ENCODE measurements around the gene MDC1.

The MDC1 gene

GRCh38 chr6:30747902-30748769 lies 31.1 kb upstream of the MDC1 start:
- DNase-seq, result no peak

GRCh38 chr6:30747300-30747687 lies 30.2 kb upstream of the MDC1 start:
- no peak for DNase-seq

- peak; percentile 51 for DNase-seq
Observed at GRCh38 chr6:30744054-30744805, 27.1 kb upstream of the MDC1 start, which contains the start of gene IER3. IER3 (minus strand) TSS chr6:30744547; CDS start chr6:30744518, 29 bp downstream.

DNA sequence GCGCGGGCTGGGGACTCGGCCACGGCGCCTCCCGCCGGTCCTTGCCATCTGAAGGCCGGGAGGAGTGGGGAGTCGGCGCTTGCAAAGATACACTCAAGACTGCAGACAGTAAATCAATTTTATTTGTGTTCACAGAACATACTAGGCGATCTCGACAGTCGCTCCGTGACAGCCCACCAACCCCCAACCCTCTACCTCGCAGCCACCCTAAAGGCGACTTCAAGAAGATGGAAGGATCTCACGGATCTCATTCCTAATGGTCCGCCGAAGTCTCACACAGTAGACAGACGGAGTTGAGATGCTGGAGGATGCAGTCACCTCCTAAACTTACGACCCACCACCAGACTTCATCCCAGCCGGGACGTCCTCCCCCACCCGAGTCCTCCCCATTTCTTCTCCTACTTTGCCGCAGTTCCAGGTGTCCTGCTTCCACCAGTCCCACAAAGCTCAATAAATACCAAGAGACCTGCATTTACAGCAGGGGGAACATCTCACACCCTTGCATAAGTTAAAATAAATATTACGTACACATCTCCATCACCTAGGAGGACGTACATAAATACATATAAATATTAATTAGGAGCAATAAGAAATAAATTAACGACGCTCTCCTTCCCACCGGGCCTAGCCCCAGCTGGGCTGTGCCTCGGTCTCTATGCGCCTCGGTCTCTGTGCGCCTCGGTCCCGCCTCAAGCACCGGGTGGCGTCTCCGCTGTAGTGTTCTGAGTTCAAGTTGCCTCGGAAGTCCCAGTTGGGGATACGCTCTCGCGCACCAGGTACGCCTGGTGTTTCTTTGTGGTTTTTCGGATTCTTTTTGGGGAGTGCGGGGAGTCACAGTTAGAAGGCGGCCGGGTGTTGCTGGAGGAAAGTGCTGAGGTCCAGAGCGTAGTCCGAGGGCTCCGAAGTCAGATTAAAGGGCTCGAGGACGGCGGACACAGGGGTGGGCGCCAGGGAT lies 26.3 kb upstream of the MDC1 start:
- no peak for DNase-seq

DNA sequence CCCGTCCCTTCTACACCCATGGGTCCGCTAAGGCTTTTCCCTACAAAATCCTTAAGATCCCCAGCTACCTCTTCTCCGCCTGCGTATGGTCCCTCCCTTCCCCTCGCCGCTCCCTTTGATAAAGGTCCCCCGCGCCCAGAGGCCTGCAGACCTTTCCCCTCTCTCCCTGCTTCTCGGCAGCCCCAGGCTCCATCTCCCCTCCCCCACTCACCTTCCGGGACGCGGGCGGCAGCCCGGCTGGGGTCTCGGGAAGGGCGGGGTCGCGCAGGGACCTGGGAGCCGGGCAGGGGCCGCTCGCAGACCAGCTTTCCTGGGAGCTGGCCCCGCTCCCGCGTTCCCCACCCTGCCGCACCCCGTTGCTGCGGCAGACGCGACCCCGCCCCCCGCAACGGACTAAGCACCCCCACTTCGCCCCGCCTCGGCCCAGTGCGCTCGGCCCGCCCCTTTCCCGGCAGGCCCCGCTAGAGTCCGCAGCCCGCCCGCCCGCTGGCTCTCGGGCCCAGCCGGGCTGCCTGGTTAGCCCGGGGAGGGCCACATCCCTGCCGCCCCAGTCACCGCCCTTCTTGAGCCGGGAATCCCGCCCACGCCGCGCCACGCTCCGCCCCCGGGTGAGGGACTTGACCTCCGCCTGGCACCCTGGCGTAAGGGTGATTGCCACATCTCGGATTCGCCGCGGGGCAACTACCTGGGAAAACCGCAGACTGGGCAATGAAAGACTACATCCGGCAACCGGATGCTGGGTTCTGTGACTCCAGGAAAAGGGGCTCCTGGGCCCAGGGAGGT lies 25.4 kb upstream of the MDC1 start, which contains the start of gene FLOT1:
Gene FLOT1, minus strand, starts transcription at position 372 of the 783 bp plus-strand sequence. CDS start 498 bp downstream, outside the sequence.
- peak; percentile 81 for DNase-seq

GRCh38 chr6:30741789-30742315 lies 24.8 kb upstream of the MDC1 start:
- no peak for DNase-seq

GRCh38 chr6:30741063-30741779 lies 24.1 kb upstream of the MDC1 start:
- no peak for DNase-seq

DNA sequence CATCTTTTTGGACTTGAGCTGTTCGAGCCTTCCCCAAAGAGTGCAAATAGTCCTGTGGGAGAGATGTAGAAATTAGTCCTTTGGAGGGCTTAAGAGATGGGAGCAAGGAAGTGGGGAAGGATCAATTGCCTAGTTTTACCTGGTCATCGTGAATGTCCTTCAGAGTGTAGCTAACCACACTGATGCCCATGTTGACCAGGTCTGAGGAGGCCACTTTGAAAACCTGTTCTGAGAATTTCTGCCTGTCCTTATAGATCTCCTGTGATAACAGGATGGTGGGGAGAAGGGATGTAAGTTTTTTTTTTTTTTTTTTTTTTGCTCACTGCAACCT lies 23.4 kb upstream of the MDC1 start:
- DNase-seq, result no peak

GRCh38 chr6:30738532-30738931 lies 21.5 kb upstream of the MDC1 start:
- no peak for DNase-seq

DNA sequence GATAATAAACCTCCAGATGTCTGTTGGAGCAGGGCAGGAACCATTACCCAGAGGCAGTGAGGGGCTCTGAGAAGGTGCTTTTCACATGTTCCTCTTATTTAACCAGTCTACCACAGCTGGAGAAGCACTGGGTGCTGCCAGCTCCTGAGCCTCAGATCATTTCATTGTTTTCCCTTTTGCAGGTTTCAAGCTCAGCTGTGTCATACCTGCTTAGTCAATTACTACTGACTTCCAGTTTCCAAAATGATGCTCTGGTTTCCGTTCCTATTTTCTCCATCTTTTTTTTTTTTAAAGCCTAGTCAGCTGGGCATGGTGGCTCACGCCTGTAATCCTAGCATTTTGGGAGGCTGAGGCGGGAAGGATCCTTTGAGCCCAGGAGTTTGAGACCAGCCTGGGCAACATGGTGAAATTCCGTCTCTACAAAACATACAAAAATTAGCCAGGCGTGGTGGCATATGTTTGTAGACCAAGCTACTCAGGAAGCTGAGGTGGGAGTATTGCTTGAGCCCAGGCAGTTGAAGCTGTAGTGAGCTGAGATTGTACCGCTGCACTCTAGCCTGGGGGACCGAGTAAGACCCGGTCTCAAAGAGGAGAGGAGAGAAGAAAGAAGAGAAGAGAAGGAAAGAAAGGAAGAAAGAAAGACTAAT lies 18.7 kb upstream of the MDC1 start:
- no peak for DNase-seq

GRCh38 chr6:30732237-30732943 lies 15.3 kb upstream of the MDC1 start:
- no peak for DNase-seq

DNA sequence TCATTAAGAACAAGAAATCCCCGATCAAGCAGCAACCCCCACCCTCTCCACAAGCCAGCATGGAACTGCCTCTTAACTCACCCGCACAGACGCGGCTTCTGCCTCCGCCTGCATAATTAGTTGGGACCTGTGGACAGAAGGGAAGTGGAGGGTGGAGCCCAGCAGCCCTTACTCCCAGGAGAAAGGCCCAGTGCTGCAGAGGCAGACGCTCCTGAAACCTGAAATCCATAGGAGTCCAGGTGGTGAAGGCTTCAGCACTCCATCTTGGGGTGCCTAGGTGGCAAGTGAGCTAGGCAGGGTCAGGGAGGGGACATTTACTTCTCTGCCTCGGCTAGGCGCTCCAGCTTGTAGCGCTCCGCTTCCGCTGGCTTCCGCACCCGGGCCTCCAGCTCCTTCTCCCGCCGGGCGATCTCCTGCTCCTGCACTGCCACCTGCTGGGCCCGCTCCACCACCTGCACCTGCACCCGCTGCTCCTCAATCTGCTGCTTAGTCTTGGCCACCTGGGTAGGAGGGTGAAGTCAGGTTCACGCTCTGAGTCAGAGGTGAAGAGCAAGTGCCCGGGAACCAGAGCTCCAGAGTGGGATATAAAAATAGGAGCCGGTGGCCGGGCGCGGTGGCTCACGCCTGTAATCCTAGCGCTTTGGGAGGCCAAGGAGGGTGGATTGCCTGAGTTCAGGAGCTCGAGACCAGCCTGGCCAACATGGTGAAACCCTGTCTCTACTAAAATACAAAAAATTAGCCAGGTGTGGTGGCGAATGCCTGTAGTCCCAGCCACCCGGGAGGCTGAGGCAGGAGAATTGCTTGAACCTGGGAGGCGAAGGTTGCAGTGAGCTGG lies 13.7 kb upstream of the MDC1 start:
- peak; percentile 83 for DNase-seq

GRCh38 chr6:30727920-30728553 lies 11.0 kb upstream of the MDC1 start:
- no peak for DNase-seq

DNA sequence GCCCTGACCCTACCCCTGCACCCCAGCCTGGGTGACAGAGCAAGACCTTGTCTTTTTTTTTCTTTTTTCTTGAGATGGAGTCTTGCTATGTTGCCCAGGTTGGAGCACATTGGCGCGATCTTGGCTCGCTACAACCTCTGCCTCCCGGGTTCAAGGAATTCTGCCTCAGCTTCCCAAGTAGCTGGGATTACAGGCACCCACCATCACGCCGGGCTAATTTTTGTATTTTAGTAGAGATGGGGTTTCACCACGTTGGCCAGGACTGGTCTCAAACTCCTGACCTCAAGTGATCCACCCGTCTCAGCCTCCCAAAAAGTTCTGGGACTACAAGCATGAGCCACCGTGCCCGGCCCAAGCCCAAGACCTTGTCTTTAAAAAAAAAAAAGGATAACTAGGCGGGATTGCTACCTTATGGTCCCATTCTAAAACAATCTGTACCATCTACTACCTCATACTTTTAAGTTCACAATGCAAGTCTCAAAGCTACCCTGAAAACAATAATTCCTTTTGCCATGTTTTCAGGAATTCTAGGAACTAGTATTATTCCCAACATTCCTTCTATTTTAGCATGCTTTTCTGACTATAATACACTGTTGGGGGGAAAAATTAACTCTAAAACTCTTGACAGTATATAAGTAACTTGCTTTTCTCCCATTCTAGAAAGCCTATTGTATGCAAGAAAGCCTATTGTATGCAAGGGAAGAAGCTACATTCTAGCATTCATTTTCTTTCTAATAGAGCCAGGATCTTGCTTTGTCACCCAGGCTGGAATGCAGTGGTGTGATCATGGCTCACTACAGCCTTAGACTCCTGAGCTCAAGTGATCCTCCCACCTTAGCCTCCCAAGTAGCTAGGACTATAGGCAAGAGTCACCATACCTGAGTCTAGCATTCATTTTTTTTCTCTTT lies 9.7 kb upstream of the MDC1 start:
- DNase-seq, result no peak

DNA sequence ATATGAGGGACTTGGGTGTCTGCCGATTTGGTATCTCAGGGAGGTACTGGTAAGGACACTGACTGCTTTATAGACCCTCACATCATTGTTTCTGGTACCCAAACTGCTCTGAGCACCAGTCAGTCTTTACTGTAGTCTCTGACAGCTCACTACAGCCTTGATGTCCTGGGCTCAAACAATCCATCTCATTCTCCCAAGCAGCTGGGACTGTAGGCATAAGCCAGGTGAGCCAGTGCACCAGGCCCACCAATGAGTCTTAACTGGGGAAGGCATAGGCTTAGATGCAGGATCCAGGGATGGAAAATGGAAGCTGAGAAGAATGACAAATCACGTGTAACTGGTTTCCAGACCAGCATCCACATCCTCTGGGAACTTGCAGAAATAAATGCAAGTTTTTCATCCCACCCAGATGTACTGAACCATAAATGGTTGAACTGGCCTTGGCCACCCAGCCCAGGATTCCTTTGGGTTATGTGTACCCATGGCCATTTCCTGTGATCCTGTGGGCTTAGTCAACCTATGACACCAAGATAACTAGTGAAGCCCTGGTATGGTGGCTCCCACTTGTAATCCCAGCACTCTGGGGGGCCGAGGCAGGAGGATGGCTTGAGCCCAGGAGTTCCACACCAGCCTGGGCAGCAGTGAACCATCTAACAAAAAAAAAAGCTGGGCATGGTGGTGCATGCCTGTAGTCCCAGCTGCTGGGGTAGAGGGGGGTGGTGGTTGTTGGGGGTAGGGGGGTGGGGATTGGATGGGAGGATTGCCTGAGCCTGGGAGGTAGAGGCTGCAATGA lies 8.8 kb upstream of the MDC1 start:
- DNase-seq, result no peak

GRCh38 chr6:30724906-30725667 lies 8.0 kb upstream of the MDC1 start:
- no peak for DNase-seq
